Measurements from ENCODE around the gene TUBE1.
A peak's percentile ranks its signal among the peaks of the same experiment; 100 is the strongest.
"Not testable (repeated sequence)": the region's sequence is repeated elsewhere in the genome, so short reads cannot be mapped to it uniquely, and the experiment has no call there.

Gene TUBE1

DNA sequence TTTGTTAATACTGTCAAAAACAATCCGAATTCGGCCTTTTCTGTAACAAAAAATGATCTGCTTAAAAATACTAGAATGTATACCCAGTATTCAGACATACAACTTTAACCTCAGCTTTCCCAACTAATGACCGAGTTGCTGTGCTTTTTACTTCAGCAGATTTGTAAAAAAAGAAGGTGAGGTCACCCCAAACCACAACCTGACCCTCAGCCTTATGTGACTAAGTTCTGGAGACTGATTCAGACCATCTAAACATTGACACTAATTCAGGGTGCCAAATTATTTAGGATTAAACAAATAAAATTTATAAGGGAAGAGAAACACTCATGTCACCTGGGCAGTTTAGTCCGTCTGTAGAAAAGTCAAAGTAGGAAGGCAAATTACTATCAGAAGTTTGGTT is 25.7 kb downstream of the TUBE1 start:
- Mint-ChIP-seq H3K27ac (no peak overlapping the region), H3K36me3 (ENCODE audit: low read depth) (no peaks in the 10 kb centered on the region), H3K4me1 (peaks cover 5% of the 10 kb centered on the region), H3K4me3 (no peak overlapping the region), H3K27me3 (ENCODE audit: low read depth) (no peaks in the 10 kb centered on the region), H3K9me3 (no peaks in the 10 kb centered on the region)
- TF ChIP-seq CTCF (IDR thresholded peaks at IDR 0.05; ENCODE audit: unreplicated experiment in 3 of 3) = no peak

DNA sequence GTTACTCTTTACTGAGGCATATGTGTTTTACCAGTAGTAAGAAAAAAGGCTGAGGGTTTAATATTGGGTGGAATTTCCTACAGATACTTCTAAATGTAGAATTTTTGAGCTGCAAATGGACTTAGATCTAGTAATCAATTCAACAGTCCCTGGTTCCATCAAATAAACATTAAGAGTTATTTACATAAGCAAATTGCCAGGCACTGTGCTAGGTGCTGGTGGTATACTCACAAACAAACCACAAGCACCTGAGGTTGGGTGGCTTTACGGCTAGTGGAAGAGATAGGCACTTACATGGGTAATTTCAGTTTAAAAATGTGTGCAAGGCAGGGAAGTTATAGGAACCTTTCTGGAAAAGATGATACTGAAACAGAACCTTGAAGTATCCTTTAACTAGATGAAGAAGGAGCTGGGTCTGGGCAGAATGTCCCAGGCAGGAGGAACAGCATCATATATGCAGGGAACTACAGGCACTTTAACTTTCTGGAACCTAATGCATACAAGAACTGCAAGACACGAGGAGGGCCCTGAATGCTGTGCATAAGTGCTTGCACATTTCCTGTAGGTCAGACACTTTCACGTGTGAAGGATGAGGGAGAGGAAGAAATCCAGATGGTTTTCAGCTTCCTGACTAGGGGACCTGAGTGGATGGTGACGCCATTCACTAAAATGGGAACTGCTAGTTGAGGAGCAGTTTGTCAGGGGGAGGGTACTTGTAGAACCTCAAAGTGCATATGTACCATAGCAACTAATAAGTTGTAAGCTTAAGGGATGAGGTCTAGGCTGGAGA is 28.8 kb downstream of the TUBE1 start:
- no peak for TF ChIP-seq CTCF (IDR thresholded peaks at IDR 0.05; ENCODE audit: unreplicated experiment in 3 of 3)
- Mint-ChIP-seq H3K36me3 (ENCODE audit: low read depth) (no peaks in the 10 kb centered on the region), H3K4me3 (no peak overlapping the region)

DNA sequence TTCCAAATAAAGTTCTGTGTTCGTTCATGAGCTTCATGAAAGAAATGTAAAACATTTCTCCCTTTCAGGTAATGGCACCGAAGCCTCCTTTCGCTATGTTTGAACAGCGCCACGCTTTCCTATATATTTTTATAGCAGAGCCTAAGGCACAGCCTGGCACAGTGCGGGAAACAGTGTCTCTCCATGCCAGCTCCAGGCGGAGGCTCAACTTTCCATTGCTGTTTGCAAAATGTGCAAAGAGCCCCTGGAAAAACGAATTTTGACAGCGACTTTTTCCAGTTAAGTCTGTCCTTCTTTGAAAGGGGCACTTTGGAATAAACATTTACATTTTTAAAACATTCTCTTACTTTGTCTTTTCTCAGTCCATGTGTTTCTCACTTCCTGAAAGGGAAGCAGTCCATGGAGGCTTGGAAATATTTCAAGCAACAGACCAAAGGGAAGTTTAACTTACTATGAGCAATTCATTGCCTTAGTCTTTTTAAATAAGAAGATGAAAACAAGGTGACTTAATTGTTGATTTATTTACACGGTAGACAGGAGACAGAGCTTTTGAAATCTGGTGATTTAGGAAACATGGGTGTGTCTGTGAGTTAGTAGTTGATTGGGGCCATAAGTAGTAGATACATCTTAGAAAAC is 32.6 kb downstream of the TUBE1 start:
- Mint-ChIP-seq H3K27me3 (ENCODE audit: low read depth) (no peaks in the 10 kb centered on the region), H3K9me3 (peaks cover 10% of the 10 kb centered on the region), H3K27ac (peak overlapping the region in 2 of 3 experiments; percentile 10 to 35), H3K4me3 (no peak overlapping the region), H3K4me1 (peaks cover 6% of the 10 kb centered on the region), H3K36me3 (ENCODE audit: low read depth) (no peaks in the 10 kb centered on the region)
- no peak for TF ChIP-seq CTCF (IDR thresholded peaks at IDR 0.05; ENCODE audit: unreplicated experiment in 3 of 3)

More for the DNA sequence above, 28.8 kb downstream of the TUBE1 start:
- Mint-ChIP-seq H3K27ac (no peak overlapping the region), H3K4me1 (peaks cover 6% of the 10 kb centered on the region), H3K9me3 (no peaks in the 10 kb centered on the region), H3K27me3 (ENCODE audit: low read depth) (no peaks in the 10 kb centered on the region)

- H3K4me1 Mint-ChIP-seq = peaks cover 6% of the 10 kb centered on the region
- H3K36me3 Mint-ChIP-seq (ENCODE audit: low read depth) = no peaks in the 10 kb centered on the region
- TF ChIP-seq CTCF (IDR thresholded peaks at IDR 0.05; ENCODE audit: unreplicated experiment in 3 of 3) = no peak
- no peak within 1 kb of the TSS for H3K4me3 Mint-ChIP-seq
- peaks cover 10% of the 10 kb centered on the region for H3K9me3 Mint-ChIP-seq
- H3K27me3 Mint-ChIP-seq (ENCODE audit: low read depth) = no peaks in the 10 kb centered on the region
- H3K27ac Mint-ChIP-seq = peak within 1 kb of the TSS in 2 of 3 experiments; percentile 10 to 37
These were observed 33.3 kb downstream of the TUBE1 start, which contains the start of gene CCN6 for GRCh38 chr6:112054001-112054400. TSS of gene CCN6 (plus strand) at chr6:112054104. CDS start at chr6:112054358, 254 bp downstream.

- H3K27me3 Mint-ChIP-seq (ENCODE audit: low read depth); H3K27ac Mint-ChIP-seq; H3K4me1 Mint-ChIP-seq; H3K36me3 Mint-ChIP-seq (ENCODE audit: low read depth); H3K9me3 Mint-ChIP-seq; H3K4me3 Mint-ChIP-seq: not testable (repeated sequence)
These were observed 36.0 kb downstream of the TUBE1 start for GRCh38 chr6:112051251-112051740.

GRCh38 chr6:112050429-112050828 is 36.9 kb downstream of the TUBE1 start:
- H3K36me3 Mint-ChIP-seq (ENCODE audit: low read depth) = no peaks in the 10 kb centered on the region
- no peak for TF ChIP-seq CTCF (IDR thresholded peaks at IDR 0.05; ENCODE audit: unreplicated experiment in 3 of 3)
- no peaks in the 10 kb centered on the region for H3K27me3 Mint-ChIP-seq (ENCODE audit: low read depth)
- H3K27ac Mint-ChIP-seq = no peak overlapping the region
- H3K4me1 Mint-ChIP-seq = peaks cover 6% of the 10 kb centered on the region
- no peak overlapping the region for H3K4me3 Mint-ChIP-seq
- H3K9me3 Mint-ChIP-seq = peaks cover 10% of the 10 kb centered on the region
